Activated CD4-positive, alpha-beta T cell treated with anti-CD3 and anti-CD28 coated beads for 36 hours (primary cell): Measurements from ENCODE around the gene PDZD7. TPM values are rescaled to one million over a fixed set of nuclear protein-coding genes. Genes with fewer than 3 reads are reported as not detected.
A peak's percentile ranks its signal among the peaks of the same experiment; 100 is the strongest.

Source experiments
- ATAC-seq: fragments of 200-7000 bp; cut with Tn5 transposase; one replicate; pipeline ENCODE4 v1.10.0; 2021; ENCODE audit warnings: mild to moderate bottlenecking, moderate library complexity
- CTCF ChIA-PET: fragments of 350-600 bp; sonication (Branson Sonifier 250); formaldehyde crosslinking; loops from one replicate; lab custom pipeline; 2021; ENCODE audit warnings: antibody characterized with exemption; lab: Charles Lee
- POLR2A ChIA-PET: fragments of 350-600 bp; sonication (Branson Sonifier 250); formaldehyde crosslinking; loops from one replicate; lab custom pipeline; 2021; ENCODE audit warnings: antibody characterized with exemption, inconsistent platforms; lab: Charles Lee
- DNase-seq: peaks from one replicate; pipeline ENCODE4 v3.0.0-alpha.2; 2020
- H3K27ac Mint-ChIP-seq: one replicate; pipeline ENCODE4 v1.8.0; 2021; ENCODE audit warnings: mixed read lengths
- H3K27me3 Mint-ChIP-seq: one replicate; pipeline ENCODE4 v1.8.0; 2021; ENCODE audit warnings: mixed read lengths
- H3K36me3 Mint-ChIP-seq: one replicate; pipeline ENCODE4 v1.8.0; 2021; ENCODE audit warnings: low read depth, mixed read lengths
- H3K4me1 Mint-ChIP-seq: one replicate; pipeline ENCODE4 v1.8.0; 2021; ENCODE audit warnings: mixed read lengths
- H3K4me3 Mint-ChIP-seq: one replicate; pipeline ENCODE4 v1.8.0; 2021; ENCODE audit warnings: mild to moderate bottlenecking, moderate library complexity, mixed read lengths
- H3K9me3 Mint-ChIP-seq: one replicate; pipeline ENCODE4 v1.8.0; 2021; ENCODE audit warnings: low read depth, mixed read lengths
- intact Hi-C, 2 experiments: fragments of 100-400 bp; cut with DNase I in 1 of 2; cut with micrococcal nuclease in 1 of 2; formaldehyde crosslinking; loops; one replicate each; pipeline versions ENCODE4 v1.14.2 to v1.15.1; 2022 to 2024; cut with DNase I, micrococcal nuclease
- total RNA-seq, 2 experiments: library from RNA; stranded (reverse); gene quantifications; one replicate each; pipeline ENCODE4 v1.2.3, GENCODE V29; 2021

The PDZD7 gene
- total RNA-seq, 2 experiments from 2014 or later, result 0.28 to 0.32 TPM

- Mint-ChIP-seq H3K4me1 (peaks cover 28% of the 10 kb centered on the region), H3K36me3 (no peaks in the 10 kb centered on the region), H3K27me3 (peaks cover 30% of the 10 kb centered on the region), H3K27ac (peak overlapping the region; percentile 25), H3K4me3 (peak overlapping the region; percentile 72), H3K9me3 (no peaks in the 10 kb centered on the region)
- POLR2A ChIA-PET, result interaction anchor here (0.6 to 1.0 kb wide), 2 partner anchors 17 to 50 kb away, joined by 3 read pairs; no protein-coding TSS in a partner anchor
- peak; percentile 74 for ATAC-seq
- DNase-seq, result peak; percentile 87
- intact Hi-C loops, result loop anchor here (1.0 to 10.0 kb wide), 5 partner anchors 7 to 53 kb away; no protein-coding TSS in a partner anchor
- CTCF ChIA-PET, result interaction anchor here (0.6 to 22.9 kb wide), 18 partner anchors 8 to 534 kb away, joined by 3 to 526 read pairs (median 4); partner anchors contain the start of genes PDZD7 and SFXN3
These were observed 36.6 kb upstream of the PDZD7 start for GRCh38 chr10:101067356-101068083.

GRCh38 chr10:101066896-101067355 is 36.0 kb upstream of the PDZD7 start:
- peaks cover 31% of the 10 kb centered on the region for H3K27me3 Mint-ChIP-seq
- H3K27ac Mint-ChIP-seq, result no peak overlapping the region
- CTCF ChIA-PET, result interaction anchor here (0.6 to 22.9 kb wide), 18 partner anchors 8 to 534 kb away, joined by 3 to 526 read pairs (median 4); partner anchors contain the start of genes PDZD7 and SFXN3
- intact Hi-C loops, result loop anchor here (1.0 to 10.0 kb wide), 2 partner anchors 17 to 52 kb away; no protein-coding TSS in a partner anchor
- DNase-seq (no peak), ATAC-seq (no peak)
- H3K9me3 Mint-ChIP-seq, result no peaks in the 10 kb centered on the region
- H3K36me3 Mint-ChIP-seq, result no peaks in the 10 kb centered on the region
- peak overlapping the region; percentile 72 for H3K4me3 Mint-ChIP-seq
- peaks cover 32% of the 10 kb centered on the region for H3K4me1 Mint-ChIP-seq
- POLR2A ChIA-PET, result interaction anchor here (0.6 to 1.0 kb wide), 2 partner anchors 17 to 51 kb away, joined by 3 read pairs; no protein-coding TSS in a partner anchor

GRCh38 chr10:101066146-101066895 is 35.4 kb upstream of the PDZD7 start:
- peaks cover 30% of the 10 kb centered on the region for H3K27me3 Mint-ChIP-seq
- H3K36me3 Mint-ChIP-seq, result no peaks in the 10 kb centered on the region
- DNase-seq (peak; percentile 72), ATAC-seq (peak; percentile 57)
- CTCF ChIA-PET, result interaction anchor here (0.6 to 22.9 kb wide), 8 partner anchors 9 to 76 kb away, joined by 4 to 526 read pairs (median 6); partner anchors contain the start of genes PDZD7 and SFXN3
- H3K9me3 Mint-ChIP-seq, result no peaks in the 10 kb centered on the region
- peak overlapping the region; percentile 43 for H3K4me3 Mint-ChIP-seq
- H3K27ac Mint-ChIP-seq, result no peak overlapping the region
- peaks cover 34% of the 10 kb centered on the region for H3K4me1 Mint-ChIP-seq
- intact Hi-C loops, result loop anchor here (1.0 to 10.0 kb wide), 2 partner anchors 16 to 52 kb away; no protein-coding TSS in a partner anchor
- POLR2A ChIA-PET, result interaction anchor here (0.6 kb wide), 1 partner anchor 455 kb away, joined by 3 read pairs; no protein-coding TSS in a partner anchor

- intact Hi-C loops, result loop anchor here (1.0 to 10.0 kb wide), 2 partner anchors 15 to 51 kb away; no protein-coding TSS in a partner anchor
- H3K4me3 Mint-ChIP-seq, result no peak overlapping the region
- H3K4me1 Mint-ChIP-seq, result peaks cover 33% of the 10 kb centered on the region
- ChIA-PET CTCF (interaction anchor here (0.5 to 22.9 kb wide), 6 partner anchors 23 to 116 kb away, joined by 3 to 526 read pairs (median 8); partner anchors contain the start of genes PDZD7 and SFXN3), POLR2A (no interaction called here)
- H3K27ac Mint-ChIP-seq, result no peak overlapping the region
- no peaks in the 10 kb centered on the region for H3K9me3 Mint-ChIP-seq
- no peaks in the 10 kb centered on the region for H3K36me3 Mint-ChIP-seq
- peaks cover 30% of the 10 kb centered on the region for H3K27me3 Mint-ChIP-seq
- no peak for ATAC-seq
- DNase-seq, result no peak
These were observed 34.7 kb upstream of the PDZD7 start for GRCh38 chr10:101065481-101066145.

- ATAC-seq (no peak), DNase-seq (no peak)
- H3K9me3 Mint-ChIP-seq, result no peaks in the 10 kb centered on the region
- peaks cover 38% of the 10 kb centered on the region for H3K4me1 Mint-ChIP-seq
- no peak overlapping the region for H3K4me3 Mint-ChIP-seq
- CTCF ChIA-PET, result interaction anchor here (0.6 to 22.9 kb wide), 6 partner anchors 22 to 1223 kb away, joined by 3 to 526 read pairs (median 7); partner anchors contain the start of genes PDZD7 and SFXN3
- intact Hi-C loops, result loop anchor here (5.0 to 10.0 kb wide), 2 partner anchors 50 to 523 kb away; partner anchors contain the start of genes DPCD (in 1 of the 2) and POLL (in 1 of the 2)
- H3K36me3 Mint-ChIP-seq, result peaks cover 1% of the 10 kb centered on the region
- POLR2A ChIA-PET, result no interaction called here
- peaks cover 30% of the 10 kb centered on the region for H3K27me3 Mint-ChIP-seq
- H3K27ac Mint-ChIP-seq, result no peak overlapping the region
These were observed 33.6 kb upstream of the PDZD7 start for GRCh38 chr10:101064415-101065030.

- Mint-ChIP-seq H3K27ac (no peak overlapping the region), H3K27me3 (peaks cover 30% of the 10 kb centered on the region), H3K4me3 (no peak overlapping the region), H3K36me3 (peaks cover 3% of the 10 kb centered on the region), H3K9me3 (no peaks in the 10 kb centered on the region), H3K4me1 (peaks cover 40% of the 10 kb centered on the region)
- DNase-seq, result no peak
- ChIA-PET POLR2A (no interaction called here), CTCF (interaction anchor here (0.8 to 22.9 kb wide), 9 partner anchors 8 to 135 kb away, joined by 3 to 526 read pairs (median 4); partner anchors contain the start of genes PDZD7 and SFXN3)
- intact Hi-C loops, result loop anchor here (5.0 to 10.0 kb wide), 2 partner anchors 49 to 524 kb away; partner anchors contain the start of genes DPCD (in 1 of the 2) and POLL (in 1 of the 2)
- no peak for ATAC-seq
These were observed 32.9 kb upstream of the PDZD7 start for GRCh38 chr10:101063548-101064414.

- intact Hi-C loops, result loop anchor here (5.0 to 10.0 kb wide), 2 partner anchors 48 to 524 kb away; partner anchors contain the start of genes DPCD (in 1 of the 2) and POLL (in 1 of the 2)
- Mint-ChIP-seq H3K27me3 (peaks cover 30% of the 10 kb centered on the region), H3K27ac (no peak overlapping the region), H3K4me1 (peaks cover 40% of the 10 kb centered on the region), H3K4me3 (no peak overlapping the region), H3K9me3 (no peaks in the 10 kb centered on the region), H3K36me3 (peaks cover 3% of the 10 kb centered on the region)
- peak; percentile 22 for DNase-seq
- no peak for ATAC-seq
- ChIA-PET POLR2A (no interaction called here), CTCF (interaction anchor here (0.8 to 22.9 kb wide), 8 partner anchors 9 to 135 kb away, joined by 3 to 526 read pairs (median 4); partner anchors contain the start of genes PDZD7 and SFXN3)
These were observed 32.2 kb upstream of the PDZD7 start for GRCh38 chr10:101063050-101063525.

- intact Hi-C loops, result loop anchor here (5.0 to 10.0 kb wide), 2 partner anchors 48 to 525 kb away; partner anchors contain the start of genes DPCD (in 1 of the 2) and POLL (in 1 of the 2)
- ChIA-PET POLR2A (no interaction called here), CTCF (interaction anchor here (0.8 to 22.9 kb wide), 9 partner anchors 9 to 153 kb away, joined by 3 to 526 read pairs (median 3); partner anchors contain the start of genes PDZD7 and SFXN3)
- peak; percentile 80 for DNase-seq
- H3K4me1 Mint-ChIP-seq, result peaks cover 36% of the 10 kb centered on the region
- H3K4me3 Mint-ChIP-seq, result peak overlapping the region; percentile 49
- no peaks in the 10 kb centered on the region for H3K9me3 Mint-ChIP-seq
- ATAC-seq, result peak; percentile 25
- peaks cover 3% of the 10 kb centered on the region for H3K36me3 Mint-ChIP-seq
- peaks cover 30% of the 10 kb centered on the region for H3K27me3 Mint-ChIP-seq
- H3K27ac Mint-ChIP-seq, result no peak overlapping the region
These were observed 31.5 kb upstream of the PDZD7 start for GRCh38 chr10:101062232-101063049.
